Muscle layer of colon (tissue), 2 donors: ENCODE data around the gene IRF8.

Source experiments
- H3K27ac ChIP-seq: one replicate; pipeline ENCODE4 v1.7.0; 2013; ENCODE audit warnings: low read depth, mild to moderate bottlenecking, low read length, moderate library complexity
- H3K27me3 ChIP-seq, 2 donors: one replicate each; pipeline ENCODE4 v1.7.0; 2013; ENCODE audit warnings: low read length in 2 of 2, mild to moderate bottlenecking in 2 of 2; ENCODE audit not compliant: insufficient read depth in 2 of 2, control insufficient read depth in 1 of 2
- H3K36me3 ChIP-seq: one replicate; pipeline ENCODE4 v1.7.0; 2013; ENCODE audit warnings: mild to moderate bottlenecking, low read length; ENCODE audit not compliant: insufficient read depth
- H3K4me1 ChIP-seq: one replicate; pipeline ENCODE4 v1.7.0; 2013; ENCODE audit warnings: mild to moderate bottlenecking, low read length; ENCODE audit not compliant: insufficient read depth
- H3K4me3 ChIP-seq, 2 donors: one replicate each; pipeline ENCODE4 v1.7.0; 2013; ENCODE audit warnings: low read length in 2 of 2, low read depth in 1 of 2, mild to moderate bottlenecking in 1 of 2, moderate library complexity in 1 of 2
- H3K9ac ChIP-seq: one replicate; pipeline ENCODE4 v1.7.0; 2013; ENCODE audit warnings: low read length
- H3K9me3 ChIP-seq: one replicate; pipeline ENCODE4 v1.7.0; 2013; ENCODE audit warnings: mild to moderate bottlenecking, low read length
- donor health status: abdominal sarcoma.
- donor health status: Adenocarcinoma of cecum.

Gene IRF8

GRCh38 chr16:85909932-85910853 lies 11.2 kb downstream of the IRF8 start:
- Histone ChIP-seq H3K36me3 (peaks cover 3% of the 10 kb centered on the region), H3K9ac (no peak overlapping the region), H3K27me3 (no peaks in the 10 kb centered on the region), H3K4me1 (peaks cover 15% of the 10 kb centered on the region), H3K9me3 (no peaks in the 10 kb centered on the region), H3K27ac (no peak overlapping the region), H3K4me3 (no peak overlapping the region)

- H3K4me3 ChIP-seq, result no peak overlapping the region
- no peaks in the 10 kb centered on the region for H3K27me3 ChIP-seq
- no peaks in the 10 kb centered on the region for H3K9me3 ChIP-seq
- no peak overlapping the region for H3K27ac ChIP-seq
- H3K4me1 ChIP-seq, result peaks cover 15% of the 10 kb centered on the region
- H3K9ac ChIP-seq, result no peak overlapping the region
- peaks cover 3% of the 10 kb centered on the region for H3K36me3 ChIP-seq
Observed at GRCh38 chr16:85910854-85911247, 11.9 kb downstream of the IRF8 start.

GRCh38 chr16:85911251-85911930 lies 12.4 kb downstream of the IRF8 start:
- Histone ChIP-seq H3K9ac (no peak overlapping the region), H3K4me3 (no peak overlapping the region), H3K27ac (no peak overlapping the region), H3K27me3 (no peaks in the 10 kb centered on the region), H3K36me3 (peaks cover 3% of the 10 kb centered on the region), H3K9me3 (no peaks in the 10 kb centered on the region), H3K4me1 (peaks cover 15% of the 10 kb centered on the region)

- no peaks in the 10 kb centered on the region for H3K9me3 ChIP-seq
- no peak overlapping the region for H3K27ac ChIP-seq
- no peak overlapping the region for H3K9ac ChIP-seq
- no peaks in the 10 kb centered on the region for H3K27me3 ChIP-seq
- H3K4me1 ChIP-seq, result peaks cover 15% of the 10 kb centered on the region
- H3K36me3 ChIP-seq, result peaks cover 3% of the 10 kb centered on the region
- H3K4me3 ChIP-seq, result no peak overlapping the region
Observed at GRCh38 chr16:85912211-85912974, 13.4 kb downstream of the IRF8 start.

GRCh38 chr16:85913141-85913601 lies 14.2 kb downstream of the IRF8 start:
- Histone ChIP-seq H3K9me3 (no peaks in the 10 kb centered on the region), H3K27me3 (no peaks in the 10 kb centered on the region), H3K36me3 (peaks cover 3% of the 10 kb centered on the region), H3K9ac (no peak overlapping the region), H3K27ac (no peak overlapping the region), H3K4me3 (no peak overlapping the region), H3K4me1 (peaks cover 15% of the 10 kb centered on the region)

GRCh38 chr16:85913688-85914422 lies 14.9 kb downstream of the IRF8 start:
- Histone ChIP-seq H3K9me3 (no peaks in the 10 kb centered on the region), H3K27me3 (no peaks in the 10 kb centered on the region), H3K4me3 (no peak overlapping the region), H3K27ac (no peak overlapping the region), H3K9ac (no peak overlapping the region), H3K36me3 (peaks cover 3% of the 10 kb centered on the region), H3K4me1 (peaks cover 15% of the 10 kb centered on the region)

GRCh38 chr16:85914423-85914794 lies 15.4 kb downstream of the IRF8 start:
- H3K27me3 ChIP-seq, result no peaks in the 10 kb centered on the region
- H3K9ac ChIP-seq, result no peak overlapping the region
- H3K27ac ChIP-seq, result no peak overlapping the region
- H3K36me3 ChIP-seq, result peaks cover 3% of the 10 kb centered on the region
- no peak overlapping the region for H3K4me3 ChIP-seq
- H3K4me1 ChIP-seq, result peaks cover 15% of the 10 kb centered on the region
- no peaks in the 10 kb centered on the region for H3K9me3 ChIP-seq

GRCh38 chr16:85915125-85915845 lies 16.3 kb downstream of the IRF8 start:
- H3K27me3 ChIP-seq, result no peaks in the 10 kb centered on the region
- H3K4me3 ChIP-seq, result no peak overlapping the region
- no peaks in the 10 kb centered on the region for H3K9me3 ChIP-seq
- H3K4me1 ChIP-seq, result peaks cover 15% of the 10 kb centered on the region
- peaks cover 3% of the 10 kb centered on the region for H3K36me3 ChIP-seq
- H3K27ac ChIP-seq, result no peak overlapping the region
- H3K9ac ChIP-seq, result no peak overlapping the region

- Histone ChIP-seq H3K27me3 (no peaks in the 10 kb centered on the region), H3K27ac (no peak overlapping the region), H3K36me3 (peaks cover 3% of the 10 kb centered on the region), H3K9ac (no peak overlapping the region), H3K4me3 (no peak overlapping the region), H3K9me3 (no peaks in the 10 kb centered on the region), H3K4me1 (peaks cover 15% of the 10 kb centered on the region)
Observed at GRCh38 chr16:85916141-85916890, 17.4 kb downstream of the IRF8 start.

- Histone ChIP-seq H3K4me3 (no peak overlapping the region), H3K9ac (no peak overlapping the region), H3K27me3 (no peaks in the 10 kb centered on the region), H3K9me3 (no peaks in the 10 kb centered on the region), H3K36me3 (peaks cover 3% of the 10 kb centered on the region), H3K4me1 (peaks cover 8% of the 10 kb centered on the region), H3K27ac (no peak overlapping the region)
Observed at GRCh38 chr16:85917012-85917411, 18.1 kb downstream of the IRF8 start.
